ENCODE results near the gene IFNGR2.

DNA sequence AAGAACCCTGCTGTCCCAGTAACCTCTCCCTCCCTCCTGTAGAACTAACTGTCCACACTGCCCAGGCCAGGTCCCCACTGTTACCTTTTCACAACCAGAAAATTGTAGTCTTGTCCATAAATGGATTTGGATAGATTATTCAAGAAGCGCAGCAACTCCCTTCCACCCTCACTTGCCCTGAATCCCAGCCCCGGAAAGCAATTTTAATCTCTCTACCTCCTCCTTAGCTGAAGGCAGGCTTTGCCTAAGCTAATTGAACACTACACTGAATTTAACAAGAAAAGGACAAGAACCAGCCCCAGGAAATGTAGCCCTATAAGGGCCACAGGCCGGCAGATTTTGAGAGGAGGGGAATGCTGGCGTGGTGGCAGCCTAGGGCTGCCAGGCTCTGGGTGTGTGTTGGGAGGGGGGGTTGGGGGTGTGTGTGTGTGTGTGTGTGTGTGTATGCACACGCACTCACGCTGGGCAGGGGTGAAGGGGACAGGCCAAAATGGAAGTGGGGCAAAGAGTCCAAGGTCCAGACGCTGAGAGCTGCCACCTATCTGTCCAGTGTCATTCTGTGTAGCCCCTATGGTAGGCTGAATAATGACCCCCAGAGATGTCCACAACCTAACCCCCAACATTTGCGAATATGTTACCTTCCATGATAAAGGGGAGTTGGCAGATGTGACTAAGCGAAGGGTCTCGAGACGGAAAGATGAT is 10.8 kb upstream of the IFNGR2 start:
- TF ChIP-seq, protein P1, sequence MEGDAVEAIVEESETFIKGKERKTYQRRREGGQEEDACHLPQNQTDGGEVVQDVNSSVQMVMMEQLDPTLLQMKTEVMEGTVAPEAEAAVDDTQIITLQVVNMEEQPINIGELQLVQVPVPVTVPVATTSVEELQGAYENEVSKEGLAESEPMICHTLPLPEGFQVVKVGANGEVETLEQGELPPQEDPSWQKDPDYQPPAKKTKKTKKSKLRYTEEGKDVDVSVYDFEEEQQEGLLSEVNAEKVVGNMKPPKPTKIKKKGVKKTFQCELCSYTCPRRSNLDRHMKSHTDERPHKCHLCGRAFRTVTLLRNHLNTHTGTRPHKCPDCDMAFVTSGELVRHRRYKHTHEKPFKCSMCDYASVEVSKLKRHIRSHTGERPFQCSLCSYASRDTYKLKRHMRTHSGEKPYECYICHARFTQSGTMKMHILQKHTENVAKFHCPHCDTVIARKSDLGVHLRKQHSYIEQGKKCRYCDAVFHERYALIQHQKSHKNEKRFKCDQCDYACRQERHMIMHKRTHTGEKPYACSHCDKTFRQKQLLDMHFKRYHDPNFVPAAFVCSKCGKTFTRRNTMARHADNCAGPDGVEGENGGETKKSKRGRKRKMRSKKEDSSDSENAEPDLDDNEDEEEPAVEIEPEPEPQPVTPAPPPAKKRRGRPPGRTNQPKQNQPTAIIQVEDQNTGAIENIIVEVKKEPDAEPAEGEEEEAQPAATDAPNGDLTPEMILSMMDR (tag by site-specific recombination; IDR thresholded peaks at IDR 0.05), result no peak
- TF ChIP-seq SCRT2 (tag by site-specific recombination; IDR thresholded peaks at IDR 0.05) (no peak), AEBP2 (tag by site-specific recombination; IDR thresholded peaks at IDR 0.05; ENCODE audit: borderline replicate concordance) (no peak), ZNF654 (tag by site-specific recombination; IDR thresholded peaks at IDR 0.05; ENCODE audit: low read depth) (no peak), ZNF274 (IDR thresholded peaks at IDR 0.05; ENCODE audit: low read length) (no peak), ZNF274 (tag by site-specific recombination; IDR thresholded peaks at IDR 0.05; ENCODE audit: borderline replicate concordance) (no peak), ZBTB7A (tag by site-specific recombination; IDR thresholded peaks at IDR 0.05; ENCODE audit: low read depth) (no peak), ZNF747 (tag by site-specific recombination; IDR thresholded peaks at IDR 0.05) (no peak), ZNF292 (tag by site-specific recombination; IDR thresholded peaks at IDR 0.05; ENCODE audit: borderline replicate concordance, low read depth) (no peak), GLI4 (tag by site-specific recombination; IDR thresholded peaks at IDR 0.05) (no peak), ZNF704 (tag by site-specific recombination; IDR thresholded peaks at IDR 0.05) (no peak)
- TF ChIP-seq, protein P2, sequence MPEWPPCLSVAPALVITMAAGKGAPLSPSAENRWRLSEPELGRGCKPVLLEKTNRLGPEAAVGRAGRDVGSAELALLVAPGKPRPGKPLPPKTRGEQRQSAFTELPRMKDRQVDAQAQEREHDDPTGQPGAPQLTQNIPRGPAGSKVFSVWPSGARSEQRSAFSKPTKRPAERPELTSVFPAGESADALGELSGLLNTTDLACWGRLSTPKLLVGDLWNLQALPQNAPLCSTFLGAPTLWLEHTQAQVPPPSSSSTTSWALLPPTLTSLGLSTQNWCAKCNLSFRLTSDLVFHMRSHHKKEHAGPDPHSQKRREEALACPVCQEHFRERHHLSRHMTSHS (tag by site-specific recombination; IDR thresholded peaks at IDR 0.05), result no peak
- TF ChIP-seq, protein P3, sequence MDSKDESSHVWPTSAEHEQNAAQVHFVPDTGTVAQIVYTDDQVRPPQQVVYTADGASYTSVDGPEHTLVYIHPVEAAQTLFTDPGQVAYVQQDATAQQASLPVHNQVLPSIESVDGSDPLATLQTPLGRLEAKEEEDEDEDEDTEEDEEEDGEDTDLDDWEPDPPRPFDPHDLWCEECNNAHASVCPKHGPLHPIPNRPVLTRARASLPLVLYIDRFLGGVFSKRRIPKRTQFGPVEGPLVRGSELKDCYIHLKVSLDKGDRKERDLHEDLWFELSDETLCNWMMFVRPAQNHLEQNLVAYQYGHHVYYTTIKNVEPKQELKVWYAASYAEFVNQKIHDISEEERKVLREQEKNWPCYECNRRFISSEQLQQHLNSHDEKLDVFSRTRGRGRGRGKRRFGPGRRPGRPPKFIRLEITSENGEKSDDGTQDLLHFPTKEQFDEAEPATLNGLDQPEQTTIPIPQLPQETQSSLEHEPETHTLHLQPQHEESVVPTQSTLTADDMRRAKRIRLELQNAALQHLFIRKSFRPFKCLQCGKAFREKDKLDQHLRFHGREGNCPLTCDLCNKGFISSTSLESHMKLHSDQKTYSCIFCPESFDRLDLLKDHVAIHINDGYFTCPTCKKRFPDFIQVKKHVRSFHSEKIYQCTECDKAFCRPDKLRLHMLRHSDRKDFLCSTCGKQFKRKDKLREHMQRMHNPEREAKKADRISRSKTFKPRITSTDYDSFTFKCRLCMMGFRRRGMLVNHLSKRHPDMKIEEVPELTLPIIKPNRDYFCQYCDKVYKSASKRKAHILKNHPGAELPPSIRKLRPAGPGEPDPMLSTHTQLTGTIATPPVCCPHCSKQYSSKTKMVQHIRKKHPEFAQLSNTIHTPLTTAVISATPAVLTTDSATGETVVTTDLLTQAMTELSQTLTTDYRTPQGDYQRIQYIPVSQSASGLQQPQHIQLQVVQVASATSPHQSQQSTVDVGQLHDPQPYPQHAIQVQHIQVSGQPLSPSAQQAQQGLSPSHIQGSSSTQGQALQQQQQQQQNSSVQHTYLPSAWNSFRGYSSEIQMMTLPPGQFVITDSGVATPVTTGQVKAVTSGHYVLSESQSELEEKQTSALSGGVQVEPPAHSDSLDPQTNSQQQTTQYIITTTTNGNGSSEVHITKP (tag by site-specific recombination; IDR thresholded peaks at IDR 0.05), result no peak
